Natural killer cell (primary cell): ENCODE results near the gene ZNF580. TPM values are rescaled to one million over a fixed set of nuclear protein-coding genes. Genes with fewer than 3 reads are reported as not detected.

Experiments
- ATAC-seq, 3 donors: fragments of 150-1000 bp in 2 of 3; fragments of 200-7000 bp in 1 of 3; cut with Tn5 transposase; 1 replicate in 1 of 3; 2 replicates in 2 of 3; pipeline ENCODE4 v1.10.0; 2021; ENCODE audit warnings: mild to moderate bottlenecking in 2 of 3, moderate library complexity in 2 of 3
- DNase-seq, 2 donors: peaks; one replicate each; pipeline versions ENCODE4 v3.0.0 to v3.0.0-alpha.2; 2013 to 2021; ENCODE audit warnings: mixed read lengths in 1 of 2
- H3K27ac ChIP-seq: one replicate; pipeline ENCODE4 v1.5.1; 2013; ENCODE audit warnings: mild to moderate bottlenecking, low read length
- H3K27me3 ChIP-seq: one replicate; pipeline ENCODE4 v1.6.1; 2013; ENCODE audit warnings: low read length; ENCODE audit not compliant: control insufficient read depth, insufficient read depth
- H3K36me3 ChIP-seq: one replicate; pipeline ENCODE4 v1.6.1; 2013; ENCODE audit warnings: low read length; ENCODE audit not compliant: control insufficient read depth, insufficient read depth
- H3K4me1 ChIP-seq: one replicate; pipeline ENCODE4 v1.6.1; 2013; ENCODE audit warnings: low read length; ENCODE audit not compliant: control insufficient read depth, insufficient read depth
- H3K4me3 ChIP-seq: one replicate; pipeline ENCODE4 v1.5.1; 2013; ENCODE audit warnings: low read length
- H3K9me3 ChIP-seq: one replicate; pipeline ENCODE4 v1.6.1; 2013; ENCODE audit warnings: low read length; ENCODE audit not compliant: control insufficient read depth, insufficient read depth
- H3K27ac Mint-ChIP-seq, 2 donors: one replicate each; pipeline ENCODE4 v1.8.0; 2022; ENCODE audit warnings: mild to moderate bottlenecking in 2 of 2, mixed read lengths in 2 of 2, moderate library complexity in 1 of 2
- H3K27me3 Mint-ChIP-seq, 2 donors: one replicate each; pipeline ENCODE4 v1.8.0; 2022; ENCODE audit warnings: low read depth in 2 of 2, mixed read lengths in 2 of 2
- H3K36me3 Mint-ChIP-seq: one replicate; pipeline ENCODE4 v1.8.0; 2022; ENCODE audit warnings: mixed read lengths
- H3K4me1 Mint-ChIP-seq, 2 donors: one replicate each; pipeline ENCODE4 v1.8.0; 2022; ENCODE audit warnings: mixed read lengths in 2 of 2
- H3K4me3 Mint-ChIP-seq: one replicate; pipeline ENCODE4 v1.8.0; 2022; ENCODE audit warnings: mild to moderate bottlenecking, moderate library complexity, mixed read lengths
- H3K9me3 Mint-ChIP-seq, 2 donors: one replicate each; pipeline ENCODE4 v1.8.0; 2022; ENCODE audit warnings: mixed read lengths in 2 of 2
- WGBS: methylation state at CpG from one replicate; pipeline ENCODE4 v1.1.7; 2013; ENCODE audit warnings: missing lambda C conversion rate; ENCODE audit not compliant: insufficient coverage; 5-methylcytosine and 5-hydroxymethylcytosine counted together
- intact Hi-C: fragments of 100-400 bp; cut with micrococcal nuclease; formaldehyde crosslinking; loops from one replicate; pipeline ENCODE4 v1.14.2; 2022
- total RNA-seq, 4 donors: library from RNA; stranded (reverse); fragments of 120-200 nt in 1 of 4; gene quantifications; one replicate each; pipeline versions ENCODE4 v1.2.3 to v1.2.4, GENCODE V29; 2013 to 2022
- TF ChIP-seq, protein P1 (sequence below): fragments of 200-600 bp; IDR thresholded peaks from one replicate; pipeline ENCODE4 v1.8.0; 2022; ENCODE audit warnings: antibody characterized with exemption

Gene ZNF580
- total RNA-seq, 3 donors from 2014 or later (not counting 1 experiment from before 2014, with no cell fraction given) = 38.0 to 46.0 (median 40.0) TPM

DNA sequence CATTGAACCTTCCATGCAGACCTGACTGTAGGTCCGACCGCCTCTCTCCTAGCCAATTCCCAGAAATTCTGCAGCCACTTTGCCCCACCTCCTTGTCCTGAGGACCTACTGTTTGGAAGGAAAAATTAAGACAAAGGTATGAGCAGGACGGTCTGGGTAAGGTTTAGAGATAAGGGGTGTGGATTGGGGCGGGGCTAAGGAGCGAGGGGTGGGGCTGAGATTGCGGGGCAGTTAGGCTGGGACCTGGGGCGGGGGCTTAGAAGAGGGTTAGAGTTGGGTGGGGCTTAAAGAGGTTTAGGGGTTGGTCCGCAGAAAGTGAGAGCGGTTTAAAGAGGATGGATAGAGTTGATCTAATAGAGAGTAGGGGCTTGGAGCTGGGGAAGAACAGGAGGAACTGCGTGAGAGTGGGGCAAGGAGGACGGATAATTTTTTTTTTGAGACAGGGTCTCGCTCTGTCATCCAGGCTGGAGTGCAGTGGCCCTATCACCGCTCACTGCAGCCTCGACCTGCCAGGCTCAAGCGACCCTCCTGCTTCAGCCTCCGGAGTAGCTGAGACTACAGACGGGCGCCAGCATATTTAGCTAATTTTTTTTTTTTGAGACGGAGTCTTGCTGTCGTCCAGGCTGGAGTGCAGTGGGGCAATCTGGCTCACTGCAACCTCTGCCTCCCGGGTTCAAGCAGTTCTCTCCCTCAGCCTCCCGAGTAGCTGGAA is 37.1 kb upstream of the ZNF580 start:
- ATAC-seq (no peak), DNase-seq (no peak)
- Mint-ChIP-seq H3K27me3 (no peaks in the 10 kb centered on the region), H3K36me3 (no peaks in the 10 kb centered on the region), H3K4me1 (peaks cover 50 to 67% of the 10 kb centered on the region in 2 donors), H3K9me3 (no peaks in the 10 kb centered on the region), H3K27ac (peak overlapping the region; percentile 29 to 95), H3K4me3 (peak overlapping the region; percentile 71)
- peaks cover 41% of the 10 kb centered on the region for H3K4me1 ChIP-seq
- H3K9me3 ChIP-seq = no peaks in the 10 kb centered on the region
- WGBS = 90% methylated on average over 22 of the region's 22 CpGs
- intact Hi-C loops = no loop called here
- TF ChIP-seq, protein P1, sequence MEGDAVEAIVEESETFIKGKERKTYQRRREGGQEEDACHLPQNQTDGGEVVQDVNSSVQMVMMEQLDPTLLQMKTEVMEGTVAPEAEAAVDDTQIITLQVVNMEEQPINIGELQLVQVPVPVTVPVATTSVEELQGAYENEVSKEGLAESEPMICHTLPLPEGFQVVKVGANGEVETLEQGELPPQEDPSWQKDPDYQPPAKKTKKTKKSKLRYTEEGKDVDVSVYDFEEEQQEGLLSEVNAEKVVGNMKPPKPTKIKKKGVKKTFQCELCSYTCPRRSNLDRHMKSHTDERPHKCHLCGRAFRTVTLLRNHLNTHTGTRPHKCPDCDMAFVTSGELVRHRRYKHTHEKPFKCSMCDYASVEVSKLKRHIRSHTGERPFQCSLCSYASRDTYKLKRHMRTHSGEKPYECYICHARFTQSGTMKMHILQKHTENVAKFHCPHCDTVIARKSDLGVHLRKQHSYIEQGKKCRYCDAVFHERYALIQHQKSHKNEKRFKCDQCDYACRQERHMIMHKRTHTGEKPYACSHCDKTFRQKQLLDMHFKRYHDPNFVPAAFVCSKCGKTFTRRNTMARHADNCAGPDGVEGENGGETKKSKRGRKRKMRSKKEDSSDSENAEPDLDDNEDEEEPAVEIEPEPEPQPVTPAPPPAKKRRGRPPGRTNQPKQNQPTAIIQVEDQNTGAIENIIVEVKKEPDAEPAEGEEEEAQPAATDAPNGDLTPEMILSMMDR = no peak
- H3K27me3 ChIP-seq = no peaks in the 10 kb centered on the region
- H3K4me3 ChIP-seq = no peak overlapping the region
- H3K27ac ChIP-seq = no peak overlapping the region
- no peaks in the 10 kb centered on the region for H3K36me3 ChIP-seq

DNA sequence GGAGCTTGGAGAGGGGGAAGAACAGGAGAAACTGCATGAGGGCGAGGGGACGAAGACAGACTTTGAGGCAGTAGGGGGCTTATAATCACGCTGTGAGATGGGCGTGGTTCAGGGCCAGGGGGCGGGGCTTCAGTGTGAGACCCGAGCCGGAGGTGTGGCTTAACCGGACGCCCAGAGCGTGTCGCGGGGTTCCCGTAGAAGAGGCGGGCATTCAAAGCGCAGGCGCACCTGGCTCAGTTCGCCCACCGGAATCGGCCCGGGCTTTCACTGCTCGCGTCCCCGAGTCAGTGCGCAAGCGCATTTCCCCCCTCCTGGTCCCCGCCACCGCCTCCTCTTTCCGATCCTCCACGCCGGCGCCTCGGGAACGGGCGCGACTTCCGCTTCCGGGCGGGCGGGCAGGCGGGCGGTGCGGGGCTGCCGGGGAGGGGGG is 35.6 kb upstream of the ZNF580 start:
- Mint-ChIP-seq H3K4me3 (peak overlapping the region; percentile 88), H3K4me1 (peaks cover 56 to 70% of the 10 kb centered on the region in 2 donors), H3K27me3 (no peaks in the 10 kb centered on the region), H3K36me3 (no peaks in the 10 kb centered on the region), H3K9me3 (no peaks in the 10 kb centered on the region), H3K27ac (peak overlapping the region; percentile 93 to 95)
- peak; percentile 93 to 99 for DNase-seq
- TF ChIP-seq, protein P1 = no peak
- H3K9me3 ChIP-seq = no peaks in the 10 kb centered on the region
- peak; percentile 77 to 88 (median 81) for ATAC-seq
- no peaks in the 10 kb centered on the region for H3K27me3 ChIP-seq
- H3K4me3 ChIP-seq = peak overlapping the region; percentile 52
- H3K4me1 ChIP-seq = peaks cover 36% of the 10 kb centered on the region
- H3K36me3 ChIP-seq = no peaks in the 10 kb centered on the region
- intact Hi-C loops = loop anchor here (5.0 kb wide), 1 partner anchor 37 kb away; the partner anchor contains the start of genes ZNF580 and ZNF581
- H3K27ac ChIP-seq = peak overlapping the region; percentile 71
- under 1% methylated on average over 39 of the region's 43 CpGs for WGBS

DNA sequence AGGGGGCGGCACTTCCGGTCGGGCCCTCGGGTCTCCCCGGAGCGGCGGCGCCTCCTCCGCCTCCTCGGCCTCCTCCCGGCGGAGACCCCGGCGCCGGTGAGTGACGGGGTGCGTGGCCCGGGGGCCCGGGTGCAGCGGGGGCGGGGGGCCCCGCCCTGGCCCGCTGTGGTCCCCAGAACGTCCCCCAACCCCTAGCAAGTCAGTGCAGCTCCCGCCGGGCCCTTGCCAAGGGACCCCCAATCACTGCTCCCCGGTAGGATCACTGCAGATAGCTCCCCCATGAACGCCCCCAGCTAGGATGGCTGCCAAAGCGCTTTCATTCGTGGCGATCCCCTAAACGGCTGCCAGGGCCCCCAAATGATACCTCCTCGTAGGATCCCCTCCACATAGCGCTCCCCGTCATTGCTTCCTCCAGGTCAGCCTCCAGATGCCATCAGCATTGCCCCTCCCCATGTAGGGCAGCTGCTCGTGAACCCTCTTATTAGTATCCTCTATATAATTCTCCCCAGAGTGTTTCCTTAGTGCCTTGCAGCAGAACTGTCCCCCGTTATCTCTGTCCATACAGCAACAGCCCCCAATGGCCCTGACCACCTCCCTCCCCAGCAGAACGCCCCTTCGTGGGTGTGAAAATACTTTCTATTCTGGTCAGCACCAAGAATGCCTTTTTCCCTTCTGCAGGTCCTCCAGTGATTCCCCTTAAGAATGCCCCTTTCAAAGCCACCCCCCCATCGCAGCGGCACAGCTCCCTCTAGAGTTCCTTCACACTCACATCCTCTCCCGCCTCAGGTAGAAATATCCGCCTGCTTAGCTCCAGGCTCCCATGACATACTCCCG is 34.9 kb upstream of the ZNF580 start, which contains the start of gene ZNF865:
Gene ZNF865 (plus strand): TSS at position 11 of the 834 bp plus-strand sequence. CDS start 7,972 bp downstream, outside the sequence.
- Histone ChIP-seq H3K4me3 (peak within 1 kb of the TSS; percentile 66), H3K27me3 (no peaks in the 10 kb centered on the region), H3K4me1 (peaks cover 32% of the 10 kb centered on the region), H3K9me3 (no peaks in the 10 kb centered on the region), H3K27ac (peak within 1 kb of the TSS; percentile 88), H3K36me3 (peaks cover under 1% of the 10 kb centered on the region)
- Mint-ChIP-seq H3K4me1 (peaks cover 61 to 73% of the 10 kb centered on the region in 2 donors), H3K4me3 (peak within 1 kb of the TSS; percentile 94), H3K27ac (peak within 1 kb of the TSS; percentile 93 to 95), H3K27me3 (no peaks in the 10 kb centered on the region), H3K9me3 (no peaks in the 10 kb centered on the region), H3K36me3 (no peaks in the 10 kb centered on the region)
- DNase-seq (peak; percentile 58 to 88), ATAC-seq (peak; percentile 41 to 52 (median 43))
- intact Hi-C loops = loop anchor here (1.0 to 5.0 kb wide), 2 partner anchors 36 to 89 kb away; partner anchors contain the start of genes ZNF580 and ZNF581
- TF ChIP-seq, protein P1 = peak; percentile 61
- under 1% methylated on average over 44 of the region's 44 CpGs for WGBS
